Caco-2 (cell line): ENCODE measurements around the gene SLC17A9. TPM values are rescaled to one million over a fixed set of nuclear protein-coding genes. Genes with fewer than 3 reads are reported as not detected.

Experiments
- BruUV-seq: library from RNA; stranded (reverse); fragments of 400-500 nt; replicated peaks from 2 replicates; lab custom pipeline; 2021; lab: Mats Ljungman, UMichigan
- CTCF ChIA-PET: fragments of 300-600 bp; sonication (Branson Sonifier 250); formaldehyde crosslinking; loops from one replicate; lab custom pipeline; 2022; ENCODE audit warnings: antibody characterized with exemption; lab: Charles Lee
- POLR2A ChIA-PET: fragments of 300-600 bp; sonication (Branson Sonifier 250); formaldehyde crosslinking; loops from one replicate; lab custom pipeline; 2022; ENCODE audit warnings: antibody characterized with exemption; lab: Charles Lee
- DNase-seq, 2 experiments: peaks; one replicate each; pipeline versions ENCODE4 v3.0.0 to v3.0.0-alpha.2; 2020 to 2022
- H3K27me3 ChIP-seq: replicated peaks from 2 replicates; pipeline ENCODE4 v1.6.0; 2011; ENCODE audit warnings: low read length; ENCODE audit not compliant: control insufficient read depth, insufficient read depth
- H3K36me3 ChIP-seq: 2 replicates; pipeline ENCODE4 v1.5.1; 2011; ENCODE audit warnings: low read length; ENCODE audit not compliant: control insufficient read depth, insufficient read depth
- H3K4me1 ChIP-seq: fragments of 250-450 bp; sonication (Bioruptor Pico); 2 replicates; pipeline ENCODE4 v1.5.1; 2020; ENCODE audit warnings: mild to moderate bottlenecking
- H3K4me3 ChIP-seq: 2 replicates; pipeline ENCODE4 v1.5.1; 2011; ENCODE audit warnings: low read depth, mild to moderate bottlenecking, control low read depth, low read length
- H3K9me3 ChIP-seq: fragments of 250-450 bp; sonication (Bioruptor Pico); 2 replicates; pipeline ENCODE4 v1.5.1; 2020; ENCODE audit warnings: mild to moderate bottlenecking, moderate library complexity
- H3K27ac Mint-ChIP-seq: one replicate; pipeline ENCODE4 v1.8.0; 2022; ENCODE audit warnings: mixed read lengths; ENCODE audit not compliant: unreplicated experiment
- H3K27me3 Mint-ChIP-seq: one replicate; pipeline ENCODE4 v1.8.0; 2022; ENCODE audit warnings: mixed read lengths; ENCODE audit not compliant: insufficient read depth, unreplicated experiment
- H3K36me3 Mint-ChIP-seq: one replicate; pipeline ENCODE4 v1.8.0; 2022; ENCODE audit warnings: mild to moderate bottlenecking, mixed read lengths; ENCODE audit not compliant: insufficient read depth, unreplicated experiment
- H3K4me1 Mint-ChIP-seq: one replicate; pipeline ENCODE4 v1.8.0; 2022; ENCODE audit warnings: low read depth, mixed read lengths; ENCODE audit not compliant: unreplicated experiment
- H3K4me3 Mint-ChIP-seq: one replicate; pipeline ENCODE4 v1.8.0; 2022; ENCODE audit warnings: mild to moderate bottlenecking, moderate library complexity, mixed read lengths; ENCODE audit not compliant: unreplicated experiment
- H3K9me3 Mint-ChIP-seq: one replicate; pipeline ENCODE4 v1.8.0; 2022; ENCODE audit warnings: mixed read lengths; ENCODE audit not compliant: unreplicated experiment
- intact Hi-C: fragments of 100-400 bp; cut with micrococcal nuclease; formaldehyde crosslinking; loops from one replicate; pipeline ENCODE4 v1.10.0; 2022; ENCODE audit not compliant: unreplicated experiment
- total RNA-seq: library from RNA; stranded (reverse); gene quantifications from 2 replicates; pipeline ENCODE4 v1.2.3, GENCODE V29; 2022
- TF ChIP-seq, protein P1 (sequence below), 2 experiments: fragments of 200-600 bp in 1 of 2; IDR thresholded peaks; 1 replicate in 1 of 2; 2 replicates in 1 of 2; pipeline versions ENCODE4 v1.5.1 to v1.8.0; 2011 to 2022; ENCODE audit warnings: antibody characterized with exemption in 1 of 2, control low read depth in 1 of 2, inconsistent platforms in 1 of 2, low read depth in 1 of 2, low read length in 1 of 2, mild to moderate bottlenecking in 1 of 2, moderate library complexity in 1 of 2; ENCODE audit not compliant: insufficient read depth in 1 of 2, severe bottlenecking in 1 of 2, unreplicated experiment in 1 of 2

SLC17A9 gene
- total RNA-seq, 1 experiment from 2014 or later = 64.7 TPM

DNA sequence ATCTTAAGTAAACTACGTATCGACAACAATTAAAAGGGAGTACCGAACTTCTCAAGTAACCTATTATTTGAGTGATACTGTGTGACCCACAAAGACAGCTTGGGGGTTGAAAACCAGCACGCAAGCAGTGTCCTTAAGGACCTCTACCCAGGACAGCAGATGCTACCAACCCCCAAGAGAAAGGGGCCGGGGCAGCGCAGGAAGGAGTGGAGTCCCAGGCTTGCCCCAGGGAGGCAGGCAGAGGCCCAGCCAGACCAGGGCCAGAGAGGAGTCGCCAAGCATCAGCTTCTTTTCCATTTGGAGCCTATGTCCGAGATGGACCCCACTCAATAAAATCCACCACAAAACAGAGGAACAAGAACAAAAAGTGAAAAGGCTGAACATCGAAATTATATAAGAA is 38.1 kb upstream of the SLC17A9 start:
- intact Hi-C loops = no loop called here
- Histone ChIP-seq H3K27me3 (no peaks in the 10 kb centered on the region), H3K36me3 (peaks cover 16% of the 10 kb centered on the region), H3K4me3 (no peak overlapping the region), H3K9me3 (no peaks in the 10 kb centered on the region), H3K4me1 (peaks cover 54% of the 10 kb centered on the region)
- Mint-ChIP-seq H3K27me3 (no peaks in the 10 kb centered on the region), H3K4me1 (peaks cover 45% of the 10 kb centered on the region), H3K9me3 (no peaks in the 10 kb centered on the region), H3K27ac (peak overlapping the region; percentile 87), H3K4me3 (no peak overlapping the region), H3K36me3 (peaks cover 79% of the 10 kb centered on the region)
- ChIA-PET CTCF (interaction anchor here (2.6 kb wide), 1 partner anchor 13 kb away, joined by 13 read pairs; no protein-coding TSS in a partner anchor), POLR2A (no interaction called here)
- DNase-seq = peak in 1 of 2 experiments; percentile 35
- TF ChIP-seq, protein P1, sequence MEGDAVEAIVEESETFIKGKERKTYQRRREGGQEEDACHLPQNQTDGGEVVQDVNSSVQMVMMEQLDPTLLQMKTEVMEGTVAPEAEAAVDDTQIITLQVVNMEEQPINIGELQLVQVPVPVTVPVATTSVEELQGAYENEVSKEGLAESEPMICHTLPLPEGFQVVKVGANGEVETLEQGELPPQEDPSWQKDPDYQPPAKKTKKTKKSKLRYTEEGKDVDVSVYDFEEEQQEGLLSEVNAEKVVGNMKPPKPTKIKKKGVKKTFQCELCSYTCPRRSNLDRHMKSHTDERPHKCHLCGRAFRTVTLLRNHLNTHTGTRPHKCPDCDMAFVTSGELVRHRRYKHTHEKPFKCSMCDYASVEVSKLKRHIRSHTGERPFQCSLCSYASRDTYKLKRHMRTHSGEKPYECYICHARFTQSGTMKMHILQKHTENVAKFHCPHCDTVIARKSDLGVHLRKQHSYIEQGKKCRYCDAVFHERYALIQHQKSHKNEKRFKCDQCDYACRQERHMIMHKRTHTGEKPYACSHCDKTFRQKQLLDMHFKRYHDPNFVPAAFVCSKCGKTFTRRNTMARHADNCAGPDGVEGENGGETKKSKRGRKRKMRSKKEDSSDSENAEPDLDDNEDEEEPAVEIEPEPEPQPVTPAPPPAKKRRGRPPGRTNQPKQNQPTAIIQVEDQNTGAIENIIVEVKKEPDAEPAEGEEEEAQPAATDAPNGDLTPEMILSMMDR (IDR thresholded peaks at IDR 0.05; ENCODE audit: insufficient read depth in 1 of 2, low read depth in 1 of 2, low read length in 1 of 2, severe bottlenecking in 1 of 2, unreplicated experiment in 1 of 2) = no peak
- BruUV-seq = no TSS peak

DNA sequence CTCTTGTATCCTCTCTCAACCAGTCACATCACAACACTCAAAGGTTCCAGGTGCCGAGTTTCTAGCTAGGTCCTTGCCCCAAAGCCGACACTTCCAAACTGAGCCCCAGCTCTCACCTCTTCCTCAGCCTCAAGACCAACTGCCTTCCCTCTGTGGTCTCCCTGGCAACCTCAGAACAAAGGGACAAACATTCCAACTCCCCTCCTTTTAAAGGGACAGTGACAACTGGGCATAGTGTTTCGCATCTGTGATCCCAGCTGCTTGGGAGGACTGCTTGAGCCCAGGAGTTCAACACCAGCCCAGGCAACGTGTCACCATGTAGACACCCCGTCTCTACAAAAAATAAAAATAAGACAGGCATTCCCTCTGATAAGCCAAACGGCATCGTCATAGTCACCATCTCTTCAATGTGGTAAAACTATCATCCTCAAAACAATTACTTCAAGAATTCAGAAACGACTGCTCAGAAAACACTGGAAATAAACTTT is 37.5 kb upstream of the SLC17A9 start:
- H3K4me3 Mint-ChIP-seq = no peak overlapping the region
- CTCF ChIA-PET = no interaction called here

DNA sequence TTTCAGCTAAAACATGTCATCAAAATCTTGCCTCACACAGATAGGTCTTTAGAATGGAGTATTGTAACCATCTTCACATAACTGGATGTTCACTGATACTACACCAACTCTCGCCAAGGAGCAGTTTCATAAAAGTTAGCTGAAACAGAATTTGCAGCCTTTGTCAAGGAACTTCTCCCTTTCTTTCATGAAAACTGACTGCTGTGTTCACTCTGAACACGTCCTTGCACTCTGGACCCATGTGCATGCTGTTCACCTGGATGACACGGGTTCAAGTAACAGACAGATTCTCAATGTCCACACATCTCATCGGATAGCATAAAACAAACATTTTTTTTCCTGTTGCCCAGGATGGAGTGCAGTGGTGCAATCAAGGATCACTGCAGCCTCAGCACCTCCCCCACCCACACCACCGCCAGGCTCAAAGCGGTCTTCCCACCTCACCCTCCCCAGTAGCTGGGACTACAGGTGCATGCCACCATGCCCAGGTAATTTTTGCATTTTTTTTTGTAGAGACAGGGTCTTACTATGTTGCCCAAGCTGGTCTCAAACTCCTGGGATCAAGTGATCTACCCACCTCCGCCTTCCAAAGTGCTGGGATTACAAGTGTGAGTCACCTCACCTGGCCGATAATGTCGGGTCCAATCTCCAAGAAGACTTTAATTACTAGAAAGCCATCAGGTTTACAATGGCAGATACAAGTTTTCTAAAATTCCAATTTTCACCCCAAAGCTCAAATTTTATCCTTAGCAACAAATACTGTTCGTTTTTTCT is 35.6 kb upstream of the SLC17A9 start:
- H3K9me3 Mint-ChIP-seq = no peaks in the 10 kb centered on the region
- no peaks in the 10 kb centered on the region for H3K27me3 Mint-ChIP-seq
- intact Hi-C loops = no loop called here
- Histone ChIP-seq H3K4me1 (peaks cover 65% of the 10 kb centered on the region), H3K36me3 (peaks cover 2% of the 10 kb centered on the region), H3K4me3 (no peak overlapping the region), H3K9me3 (no peaks in the 10 kb centered on the region), H3K27me3 (no peaks in the 10 kb centered on the region)
- peaks cover 59% of the 10 kb centered on the region for H3K4me1 Mint-ChIP-seq
- H3K36me3 Mint-ChIP-seq = peaks cover 71% of the 10 kb centered on the region
- CTCF ChIA-PET = interaction anchor here (1.4 to 2.3 kb wide), 2 partner anchors 10 kb away, joined by 4 to 10 read pairs; no protein-coding TSS in a partner anchor
- BruUV-seq = TSS peak; percentile 1
- peak in 1 of 2 experiments; percentile 25 for DNase-seq
- peak overlapping the region; percentile 27 for H3K27ac Mint-ChIP-seq
- TF ChIP-seq, protein P1 (IDR thresholded peaks at IDR 0.05; ENCODE audit: insufficient read depth in 1 of 2, low read depth in 1 of 2, low read length in 1 of 2, severe bottlenecking in 1 of 2, unreplicated experiment in 1 of 2) = no peak
- peak overlapping the region; percentile 7 for H3K4me3 Mint-ChIP-seq
- POLR2A ChIA-PET = no interaction called here

More for the DNA sequence above, 37.5 kb upstream of the SLC17A9 start:
- POLR2A ChIA-PET = no interaction called here
- H3K27me3 ChIP-seq = no peaks in the 10 kb centered on the region
- TF ChIP-seq, protein P1 (IDR thresholded peaks at IDR 0.05; ENCODE audit: insufficient read depth in 1 of 2, low read depth in 1 of 2, low read length in 1 of 2, severe bottlenecking in 1 of 2, unreplicated experiment in 1 of 2) = no peak
- intact Hi-C loops = no loop called here
- no peak overlapping the region for H3K4me3 ChIP-seq
- H3K27me3 Mint-ChIP-seq = no peaks in the 10 kb centered on the region
- H3K4me1 Mint-ChIP-seq = peaks cover 45% of the 10 kb centered on the region
- H3K27ac Mint-ChIP-seq = peak overlapping the region; percentile 87
- BruUV-seq = no TSS peak
- peak; percentile 47 to 76 for DNase-seq
- peaks cover 75% of the 10 kb centered on the region for H3K36me3 Mint-ChIP-seq
- H3K36me3 ChIP-seq = peaks cover 16% of the 10 kb centered on the region
- no peaks in the 10 kb centered on the region for H3K9me3 Mint-ChIP-seq
- peaks cover 54% of the 10 kb centered on the region for H3K4me1 ChIP-seq
- H3K9me3 ChIP-seq = no peaks in the 10 kb centered on the region
